GM18858 (cell line): ENCODE data around the gene NTF3.

ENCODE experiments used
- ATAC-seq: cut with Tn5 transposase; IDR thresholded peaks from one replicate; pipeline ENCODE4 v1.9.1; 2021; ENCODE audit not compliant: unreplicated experiment

The NTF3 gene

GRCh38 chr12:5456030-5456429, 24.1 kb downstream of the NTF3 start:
- ATAC-seq, result no peak

GRCh38 chr12:5456906-5457305, 25.0 kb downstream of the NTF3 start:
- ATAC-seq, result no peak

GRCh38 chr12:5458229-5459050, 26.5 kb downstream of the NTF3 start:
- no peak for ATAC-seq

- no peak for ATAC-seq
Measured at GRCh38 chr12:5459051-5459782, 27.3 kb downstream of the NTF3 start.

- no peak for ATAC-seq
Measured at GRCh38 chr12:5460817-5461216, 28.9 kb downstream of the NTF3 start.

GRCh38 chr12:5461966-5462365, 30.1 kb downstream of the NTF3 start:
- no peak for ATAC-seq

GRCh38 chr12:5464096-5464495, 32.2 kb downstream of the NTF3 start:
- no peak for ATAC-seq

GRCh38 chr12:5465384-5465783, 33.5 kb downstream of the NTF3 start:
- ATAC-seq, result no peak

GRCh38 chr12:5466521-5466960, 34.6 kb downstream of the NTF3 start:
- ATAC-seq, result no peak

- no peak for ATAC-seq
Measured at GRCh38 chr12:5467931-5468330, 36.0 kb downstream of the NTF3 start.

GRCh38 chr12:5470221-5470620, 38.3 kb downstream of the NTF3 start:
- ATAC-seq, result no peak

GRCh38 chr12:5470703-5471102, 38.8 kb downstream of the NTF3 start:
- no peak for ATAC-seq

- no peak for ATAC-seq
Measured at GRCh38 chr12:5473076-5473782, 41.3 kb downstream of the NTF3 start.

GRCh38 chr12:5473783-5474116, 41.8 kb downstream of the NTF3 start:
- ATAC-seq, result no peak

GRCh38 chr12:5476356-5476755, 44.4 kb downstream of the NTF3 start:
- no peak for ATAC-seq

- ATAC-seq, result no peak
Measured at GRCh38 chr12:5478081-5478706, 46.3 kb downstream of the NTF3 start.

GRCh38 chr12:5479761-5480160, 47.9 kb downstream of the NTF3 start:
- ATAC-seq, result no peak

GRCh38 chr12:5480218-5480937, 48.5 kb downstream of the NTF3 start:
- no peak for ATAC-seq

GRCh38 chr12:5480938-5481303, 49.0 kb downstream of the NTF3 start:
- no peak for ATAC-seq

GRCh38 chr12:5481645-5482044, 49.7 kb downstream of the NTF3 start:
- no peak for ATAC-seq

- ATAC-seq, result no peak
Measured at GRCh38 chr12:5484426-5484825, 52.5 kb downstream of the NTF3 start.
